B cell (primary cell): Measurements from ENCODE around the gene NOL9.

ENCODE experiments used
- EZH2 ChIP-seq: IDR thresholded peaks from 2 replicates; pipeline ENCODE4 v1.6.1; 2012; ENCODE audit warnings: borderline replicate concordance, low read depth, mild to moderate bottlenecking, moderate library complexity, low read length; ENCODE audit not compliant: insufficient read depth, poor library complexity, severe bottlenecking
- TF ChIP-seq, protein P1 (sequence below): fragments of 200-600 bp; IDR thresholded peaks from one replicate; pipeline ENCODE4 v1.8.0; 2022; ENCODE audit warnings: antibody characterized with exemption, mild to moderate bottlenecking

DNA sequence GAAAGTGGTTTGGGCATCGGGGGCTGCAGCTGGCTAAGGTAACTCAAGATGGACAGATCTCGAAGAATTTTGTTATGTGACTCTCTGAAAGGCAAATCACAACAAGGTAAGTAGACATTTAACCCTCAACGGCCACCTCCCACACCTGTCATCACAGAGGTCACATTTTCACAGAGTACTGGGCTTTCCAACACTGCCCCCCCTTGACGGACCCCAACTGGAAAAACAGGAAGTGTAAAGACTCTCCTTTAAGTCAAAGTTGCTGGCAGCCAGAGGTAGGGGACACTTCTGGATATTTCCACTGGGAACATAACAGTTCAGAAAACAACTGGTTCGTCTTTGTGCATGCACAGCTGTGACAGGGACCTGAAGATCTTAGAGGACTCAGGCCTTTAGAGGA is 22.3 kb downstream of the NOL9 start:
- TF ChIP-seq, protein P1, sequence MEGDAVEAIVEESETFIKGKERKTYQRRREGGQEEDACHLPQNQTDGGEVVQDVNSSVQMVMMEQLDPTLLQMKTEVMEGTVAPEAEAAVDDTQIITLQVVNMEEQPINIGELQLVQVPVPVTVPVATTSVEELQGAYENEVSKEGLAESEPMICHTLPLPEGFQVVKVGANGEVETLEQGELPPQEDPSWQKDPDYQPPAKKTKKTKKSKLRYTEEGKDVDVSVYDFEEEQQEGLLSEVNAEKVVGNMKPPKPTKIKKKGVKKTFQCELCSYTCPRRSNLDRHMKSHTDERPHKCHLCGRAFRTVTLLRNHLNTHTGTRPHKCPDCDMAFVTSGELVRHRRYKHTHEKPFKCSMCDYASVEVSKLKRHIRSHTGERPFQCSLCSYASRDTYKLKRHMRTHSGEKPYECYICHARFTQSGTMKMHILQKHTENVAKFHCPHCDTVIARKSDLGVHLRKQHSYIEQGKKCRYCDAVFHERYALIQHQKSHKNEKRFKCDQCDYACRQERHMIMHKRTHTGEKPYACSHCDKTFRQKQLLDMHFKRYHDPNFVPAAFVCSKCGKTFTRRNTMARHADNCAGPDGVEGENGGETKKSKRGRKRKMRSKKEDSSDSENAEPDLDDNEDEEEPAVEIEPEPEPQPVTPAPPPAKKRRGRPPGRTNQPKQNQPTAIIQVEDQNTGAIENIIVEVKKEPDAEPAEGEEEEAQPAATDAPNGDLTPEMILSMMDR: no peak
- no peak for TF ChIP-seq EZH2
